Measurements from ENCODE around the gene SLCO4A1. TPM values are rescaled to one million over a fixed set of nuclear protein-coding genes. Genes with fewer than 3 reads are reported as not detected.

Gene SLCO4A1
- total RNA-seq, 4 donors from 2014 or later = 1.8 to 51.2 (median 29.9) TPM

GRCh38 chr20:62596486-62596885 lies 45.8 kb upstream of the SLCO4A1 start:
- no peaks in the 10 kb centered on the region for H3K27me3 ChIP-seq
- TF ChIP-seq CTCF (IDR thresholded peaks at IDR 0.05) = no peak
- no peak for TF ChIP-seq POLR2A (IDR thresholded peaks at IDR 0.05)
- H3K4me3 ChIP-seq = no peak overlapping the region
- DNase-seq = no peak
- no peaks in the 10 kb centered on the region for H3K9me3 ChIP-seq
- H3K27ac ChIP-seq = no peak overlapping the region
- H3K4me1 ChIP-seq = no peaks in the 10 kb centered on the region
- intact Hi-C loops (cut with DNase I; ENCODE audit: low total_unique reads) = no loop called here
- no peaks in the 10 kb centered on the region for H3K36me3 ChIP-seq

- intact Hi-C loops (cut with DNase I; ENCODE audit: low total_unique reads) = no loop called here
- Histone ChIP-seq H3K4me1 (no peaks in the 10 kb centered on the region), H3K36me3 (no peaks in the 10 kb centered on the region), H3K4me3 (no peak overlapping the region), H3K27ac (no peak overlapping the region), H3K27me3 (no peaks in the 10 kb centered on the region), H3K9me3 (no peaks in the 10 kb centered on the region)
- DNase-seq = no peak
- TF ChIP-seq POLR2A (IDR thresholded peaks at IDR 0.05) = no peak
- no peak for TF ChIP-seq CTCF (IDR thresholded peaks at IDR 0.05)
Measured at GRCh38 chr20:62596921-62597320, 45.4 kb upstream of the SLCO4A1 start.

GRCh38 chr20:62597416-62598115 lies 44.7 kb upstream of the SLCO4A1 start:
- DNase-seq = no peak
- H3K9me3 ChIP-seq = no peaks in the 10 kb centered on the region
- H3K4me3 ChIP-seq = no peak overlapping the region
- no peaks in the 10 kb centered on the region for H3K27me3 ChIP-seq
- H3K4me1 ChIP-seq = no peaks in the 10 kb centered on the region
- H3K27ac ChIP-seq = no peak overlapping the region
- TF ChIP-seq CTCF (IDR thresholded peaks at IDR 0.05) (no peak), POLR2A (IDR thresholded peaks at IDR 0.05) (no peak)
- no peaks in the 10 kb centered on the region for H3K36me3 ChIP-seq
- intact Hi-C loops (cut with DNase I; ENCODE audit: low total_unique reads) = no loop called here

GRCh38 chr20:62598761-62599194 lies 43.5 kb upstream of the SLCO4A1 start:
- no peak overlapping the region for H3K4me3 ChIP-seq
- no peaks in the 10 kb centered on the region for H3K4me1 ChIP-seq
- no peaks in the 10 kb centered on the region for H3K27me3 ChIP-seq
- intact Hi-C loops (cut with DNase I; ENCODE audit: low total_unique reads) = no loop called here
- DNase-seq = no peak
- no peaks in the 10 kb centered on the region for H3K36me3 ChIP-seq
- TF ChIP-seq POLR2A (IDR thresholded peaks at IDR 0.05) = no peak
- TF ChIP-seq CTCF (IDR thresholded peaks at IDR 0.05) = no peak
- H3K27ac ChIP-seq = no peak overlapping the region
- H3K9me3 ChIP-seq = no peaks in the 10 kb centered on the region

GRCh38 chr20:62599216-62600110 lies 42.8 kb upstream of the SLCO4A1 start:
- no peaks in the 10 kb centered on the region for H3K27me3 ChIP-seq
- no peak overlapping the region for H3K27ac ChIP-seq
- no peaks in the 10 kb centered on the region for H3K4me1 ChIP-seq
- intact Hi-C loops (cut with DNase I; ENCODE audit: low total_unique reads) = no loop called here
- no peaks in the 10 kb centered on the region for H3K9me3 ChIP-seq
- DNase-seq = no peak
- H3K36me3 ChIP-seq = no peaks in the 10 kb centered on the region
- TF ChIP-seq POLR2A (IDR thresholded peaks at IDR 0.05) (no peak), CTCF (IDR thresholded peaks at IDR 0.05) (no peak)
- H3K4me3 ChIP-seq = no peak overlapping the region

Data from uterus (tissue), 4 donors.